Bronchial epithelial cell (primary cell): Measurements from ENCODE around the gene AMZ1. TPM values are rescaled to one million over a fixed set of nuclear protein-coding genes. Genes with fewer than 3 reads are reported as not detected.

ENCODE experiments used
- DNase-seq: peaks from one replicate; pipeline ENCODE4 v3.0.0-alpha.2; 2010; ENCODE audit warnings: low read depth
- FAIRE-seq: peaks from 2 replicates; lab custom pipeline; 2011; peaks lifted over from hg19 to GRCh38; lab: Jason Lieb, UNC
- H3K27me3 ChIP-seq: 2 replicates; pipeline ENCODE4 v1.5.1; 2011; ENCODE audit warnings: low read length; ENCODE audit not compliant: control insufficient read depth, insufficient read depth
- H3K36me3 ChIP-seq: 2 replicates; pipeline ENCODE4 v1.5.1; 2011; ENCODE audit warnings: low read length; ENCODE audit not compliant: control insufficient read depth, insufficient read depth
- H3K4me3 ChIP-seq: 2 replicates; pipeline ENCODE4 v1.5.1; 2011; ENCODE audit warnings: mild to moderate bottlenecking, low read depth, low read length, control low read depth
- CTCF ChIP-seq: IDR thresholded peaks from 2 replicates; pipeline ENCODE4 v1.5.1; 2011; ENCODE audit warnings: mild to moderate bottlenecking, moderate library complexity, low read length, control low read depth, inconsistent platforms; ENCODE audit not compliant: insufficient read depth, severe bottlenecking
- total RNA-seq: library from RNA; depleted of rRNA; stranded (reverse); fragments of >200 nt; gene quantifications from 2 replicates; pipeline ENCODE4 v1.2.1, GENCODE V29; 2014

The AMZ1 gene
- total RNA-seq, 1 donor from 2014 or later: not detected

DNA sequence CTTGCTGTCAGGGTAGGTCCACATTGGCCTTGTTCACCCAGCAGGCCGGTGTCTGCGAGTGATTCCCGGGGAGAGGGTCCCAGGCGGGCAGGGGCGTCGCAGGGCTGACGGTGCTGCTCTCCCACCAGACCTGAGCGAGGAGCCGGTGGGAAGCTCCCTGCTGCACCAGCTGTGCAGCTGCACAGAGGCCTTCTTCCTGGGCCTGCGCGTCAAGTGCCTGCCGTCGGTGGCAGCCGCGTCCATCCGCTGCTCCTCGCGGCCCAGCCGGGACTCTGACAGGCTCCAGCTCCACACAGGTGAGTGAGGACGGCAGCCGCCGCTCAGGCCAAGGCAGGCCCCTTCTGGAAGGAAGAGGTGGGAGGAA, 14.6 kb downstream of the AMZ1 start:
- Histone ChIP-seq H3K27me3 (peaks cover 6% of the 10 kb centered on the region), H3K4me3 (no peak overlapping the region), H3K36me3 (no peaks in the 10 kb centered on the region)
- FAIRE-seq: no peak
- TF ChIP-seq CTCF: no peak
- no peak for DNase-seq

GRCh38 chr7:2705371-2706096, 17.5 kb downstream of the AMZ1 start:
- FAIRE-seq (no peak), DNase-seq (no peak)
- TF ChIP-seq CTCF: no peak
- peaks cover 5% of the 10 kb centered on the region for H3K27me3 ChIP-seq
- no peaks in the 10 kb centered on the region for H3K36me3 ChIP-seq
- H3K4me3 ChIP-seq: no peak overlapping the region

DNA sequence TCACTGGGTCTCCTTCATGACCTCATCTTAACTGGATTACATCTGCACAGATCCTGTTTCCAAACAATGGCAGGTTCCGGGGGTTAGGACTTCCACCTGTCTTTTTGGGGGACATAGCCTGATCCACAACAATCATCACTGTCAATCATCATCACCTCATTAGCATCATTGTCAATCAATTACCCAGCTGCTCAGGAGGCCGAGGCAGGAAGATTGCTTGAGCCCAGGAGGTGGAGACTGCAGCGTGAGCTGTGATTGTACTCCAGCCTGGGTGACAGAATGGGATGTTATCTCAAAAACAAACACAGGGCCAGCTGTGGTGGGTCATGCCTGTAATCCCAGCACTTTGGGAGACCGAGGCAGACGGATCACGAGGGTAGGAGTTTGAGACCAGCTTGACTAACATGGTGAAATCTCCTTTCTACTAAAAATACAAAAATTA, 18.7 kb downstream of the AMZ1 start:
- H3K4me3 ChIP-seq: no peak overlapping the region
- DNase-seq (no peak), FAIRE-seq (no peak)
- peaks cover 2% of the 10 kb centered on the region for H3K27me3 ChIP-seq
- TF ChIP-seq CTCF: no peak
- no peaks in the 10 kb centered on the region for H3K36me3 ChIP-seq

DNA sequence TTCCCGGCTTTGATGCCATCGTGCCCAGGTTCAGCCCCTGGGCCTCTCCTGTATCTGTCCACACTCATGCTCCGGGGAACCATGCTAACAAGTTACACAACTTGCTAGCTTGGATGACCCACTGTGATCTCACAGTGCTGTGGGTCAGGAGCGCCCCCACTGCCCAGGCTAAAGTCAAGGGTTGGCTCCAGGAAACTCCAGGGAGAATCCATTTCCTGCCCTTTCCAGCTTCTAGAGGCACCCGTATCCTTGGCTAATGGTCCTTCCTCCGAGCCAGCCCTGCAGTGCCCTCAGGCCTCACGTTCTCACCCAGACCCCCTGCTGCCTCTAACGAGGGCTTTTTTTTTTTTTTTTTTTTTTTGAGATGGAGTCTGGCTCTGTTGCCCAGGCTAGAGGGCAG, 19.5 kb downstream of the AMZ1 start:
- TF ChIP-seq CTCF: no peak
- Histone ChIP-seq H3K4me3 (no peak overlapping the region), H3K27me3 (peaks cover 2% of the 10 kb centered on the region), H3K36me3 (no peaks in the 10 kb centered on the region)
- DNase-seq (no peak), FAIRE-seq (no peak)

DNA sequence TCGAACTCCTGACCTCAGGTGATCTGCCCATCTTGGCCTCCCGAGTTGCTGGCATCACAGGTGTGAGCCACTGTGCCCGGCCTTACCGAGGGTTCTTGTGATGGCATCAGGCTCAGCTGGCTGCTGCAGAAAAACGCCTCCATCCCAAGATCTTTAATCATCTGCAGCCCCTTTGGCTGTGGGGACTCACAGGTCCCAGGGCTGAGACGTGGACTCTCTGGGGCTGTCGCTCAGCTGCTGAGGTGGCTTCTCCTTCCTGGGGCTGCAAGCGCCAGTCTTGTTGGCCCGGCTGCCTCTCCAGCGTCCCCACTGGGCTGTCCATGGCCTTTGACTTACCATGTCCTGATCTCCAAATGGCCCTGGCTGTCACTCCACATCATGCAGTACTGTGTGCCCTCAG, 20.0 kb downstream of the AMZ1 start:
- DNase-seq: no peak
- Histone ChIP-seq H3K27me3 (no peaks in the 10 kb centered on the region), H3K36me3 (no peaks in the 10 kb centered on the region), H3K4me3 (no peak overlapping the region)
- FAIRE-seq: no peak
- TF ChIP-seq CTCF: no peak
